Activated CD8-positive, alpha-beta memory T cell treated with anti-CD3 and anti-CD28 coated beads for 4 hours (primary cell): ENCODE data around the gene ARHGAP26.

Source experiments
- DNase-seq, 2 donors: peaks; one replicate each; pipeline ENCODE4 v3.0.0-alpha.2; 2020; ENCODE audit warnings: low read depth in 2 of 2

Gene ARHGAP26

GRCh38 chr5:142769793-142770649 is at the start of gene ARHGAP26:
Gene ARHGAP26 (plus strand): TSS chr5:142770377. CDS start chr5:142770762, 385 bp downstream.
- peak; percentile 88 for DNase-seq

GRCh38 chr5:142720641-142721271 is 49.4 kb upstream of the ARHGAP26 start:
- DNase-seq: no peak

GRCh38 chr5:142722146-142722545 is 48.0 kb upstream of the ARHGAP26 start:
- DNase-seq: no peak

GRCh38 chr5:142722896-142723295 is 47.3 kb upstream of the ARHGAP26 start:
- no peak for DNase-seq

- DNase-seq: no peak
Measured at GRCh38 chr5:142724821-142725220, 45.4 kb upstream of the ARHGAP26 start.

GRCh38 chr5:142725231-142726187 is 44.7 kb upstream of the ARHGAP26 start:
- DNase-seq: no peak

- DNase-seq: no peak
Measured at GRCh38 chr5:142726188-142726731, 43.9 kb upstream of the ARHGAP26 start.

GRCh38 chr5:142727735-142728047 is 42.5 kb upstream of the ARHGAP26 start:
- DNase-seq: no peak

- no peak for DNase-seq
Measured at GRCh38 chr5:142735323-142736246, 34.6 kb upstream of the ARHGAP26 start.

GRCh38 chr5:142736247-142736632 is 33.9 kb upstream of the ARHGAP26 start:
- no peak for DNase-seq

- no peak for DNase-seq
Measured at GRCh38 chr5:142737179-142737578, 33.0 kb upstream of the ARHGAP26 start.

GRCh38 chr5:142740474-142741242 is 29.5 kb upstream of the ARHGAP26 start:
- no peak for DNase-seq

- DNase-seq: no peak
Measured at GRCh38 chr5:142743592-142744441, 26.4 kb upstream of the ARHGAP26 start.

- no peak for DNase-seq
Measured at GRCh38 chr5:142745268-142745667, 24.9 kb upstream of the ARHGAP26 start.

- no peak for DNase-seq
Measured at GRCh38 chr5:142746532-142747433, 23.4 kb upstream of the ARHGAP26 start.

- DNase-seq: no peak
Measured at GRCh38 chr5:142748132-142748531, 22.0 kb upstream of the ARHGAP26 start.

GRCh38 chr5:142748568-142749249 is 21.5 kb upstream of the ARHGAP26 start:
- peak in 1 of 2 donors; percentile 16 for DNase-seq
